Measurements from ENCODE around the gene AAK1. TPM values are rescaled to one million over a fixed set of nuclear protein-coding genes. Genes with fewer than 3 reads are reported as not detected.

Gene AAK1
- total and polyA plus RNA-seq, 2 experiments from 2014 or later: 39.0 to 52.4 TPM

- TF ChIP-seq REST (IDR thresholded peaks at IDR 0.05; ENCODE audit: unreplicated experiment) (no peak), CTCF (conservative IDR thresholded peaks at IDR 0.05; ENCODE audit: low read depth in 2 of 2) (no peak), NANOG (IDR thresholded peaks at IDR 0.05; ENCODE audit: borderline replicate concordance) (no peak), EZH2 (IDR thresholded peaks at IDR 0.05; ENCODE audit: low read depth, unreplicated experiment) (no peak), ZNF114 (CRISPR knock-in tag; IDR thresholded peaks at IDR 0.05) (no peak), ETS1 (IDR thresholded peaks at IDR 0.05) (no peak), EZH2phosphoT487 (IDR thresholded peaks at IDR 0.05; ENCODE audit: unreplicated experiment) (no peak), POLR2AphosphoS5 (IDR thresholded peaks at IDR 0.05; ENCODE audit: low read depth) (no peak), STAT1 (IDR thresholded peaks at IDR 0.05; ENCODE audit: unreplicated experiment) (no peak)
Observed at GRCh38 chr2:69592511-69592910, 51.0 kb downstream of the AAK1 start (continued).

GRCh38 chr2:69589973-69590652 is 53.4 kb downstream of the AAK1 start:
- ATAC-seq (peak; percentile 48), DNase-seq (ENCODE audit: low spot score) (no peak)
- H3K27ac Mint-ChIP-seq: peak overlapping the region; percentile 47
- no peaks in the 10 kb centered on the region for H3K9me3 Mint-ChIP-seq
- no peaks in the 10 kb centered on the region for H3K36me3 Mint-ChIP-seq (ENCODE audit: low read depth)
- Histone ChIP-seq H3K36me3 (ENCODE audit: insufficient read depth) (no peaks in the 10 kb centered on the region), H3K9me2 (ENCODE audit: insufficient read depth) (no peaks in the 10 kb centered on the region), H3K27me3 (ENCODE audit: insufficient read depth) (no peaks in the 10 kb centered on the region), H3K4me3 (no peak overlapping the region), H2AFZ (no peak overlapping the region), H3K4me1 (ENCODE audit: insufficient read depth) (peaks cover 11% of the 10 kb centered on the region; the same call in 1 of the 2 replicates), H4K20me1 (replicated peaks; ENCODE audit: insufficient read depth) (no peaks in the 10 kb centered on the region; the same call in 1 of the 2 replicates), H3F3A (replicated peaks; ENCODE audit: low read depth) (no peaks in the 10 kb centered on the region), H3K79me2 (replicated peaks; ENCODE audit: insufficient read depth) (peaks cover 12% of the 10 kb centered on the region), H3K27ac (ENCODE audit: low read depth) (no peak overlapping the region), H3K4me2 (no peak overlapping the region)
- H3K27me3 Mint-ChIP-seq (ENCODE audit: insufficient read depth, low read depth, poor library complexity): no peaks in the 10 kb centered on the region
- H3K4me3 Mint-ChIP-seq: no peak overlapping the region
- H3K4me1 Mint-ChIP-seq: peaks cover 17% of the 10 kb centered on the region
- TF ChIP-seq STAT1 (IDR thresholded peaks at IDR 0.05; ENCODE audit: unreplicated experiment) (no peak), REST (IDR thresholded peaks at IDR 0.05; ENCODE audit: unreplicated experiment) (no peak)

Data from GM23338 (cell line).